Measurements from ENCODE around the gene PSPH.

The PSPH gene

GRCh38 chr7:55965805-55966421 lies 85.3 kb downstream of the PSPH start:
- H3K4me1 ChIP-seq (ENCODE audit: control insufficient read depth, insufficient read depth, low read length): 0 out of 2 replicates have a peak, but pooled peaks cover 6% of the 10 kb centered on the region
- peaks cover 6% of the 10 kb centered on the region; the same call in 1 of the 2 replicates for H3K27me3 ChIP-seq (ENCODE audit: control insufficient read depth, insufficient read depth, low read length)
- no peaks in the 10 kb centered on the region for H3K9me3 ChIP-seq (ENCODE audit: control insufficient read depth, insufficient read depth, low read length)
- H3K27ac ChIP-seq (ENCODE audit: low read depth, low read length): no peak overlapping the region
- peak overlapping the region; percentile 89; the same call in 1 of the 2 replicates for H3K4me3 ChIP-seq (ENCODE audit: low read depth, low read length)
- 0 out of 2 replicates have a peak, but pooled peaks cover 4% of the 10 kb centered on the region for H3K36me3 ChIP-seq (ENCODE audit: control insufficient read depth, insufficient read depth, low read length)
- no peak overlapping the region for H3K9ac ChIP-seq (ENCODE audit: low read depth, low read length)

DNA sequence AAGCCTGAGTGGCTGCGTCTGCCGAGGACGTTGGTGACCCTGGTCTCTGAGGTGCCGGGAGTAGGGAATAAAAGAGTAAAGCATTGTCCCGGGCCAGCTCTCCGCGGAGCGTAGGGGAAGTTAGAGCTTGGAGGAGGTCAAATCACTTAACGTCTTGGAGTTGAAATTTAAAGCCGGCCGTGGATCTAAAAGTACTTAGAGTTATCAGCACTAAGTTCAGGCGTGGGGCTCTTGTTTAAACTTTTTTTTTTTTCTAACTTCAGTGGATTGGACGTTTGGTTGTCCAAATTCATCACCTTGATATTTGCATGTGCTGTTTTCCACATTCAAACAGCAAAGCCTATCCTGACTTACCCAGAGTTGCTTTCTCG lies 86.2 kb downstream of the PSPH start:
- H3K9ac ChIP-seq (ENCODE audit: low read depth, low read length): peak overlapping the region; percentile 76
- H3K4me1 ChIP-seq (ENCODE audit: control insufficient read depth, insufficient read depth, low read length): 0 out of 2 replicates have a peak, but pooled peaks cover 6% of the 10 kb centered on the region
- no peaks in the 10 kb centered on the region for H3K9me3 ChIP-seq (ENCODE audit: control insufficient read depth, insufficient read depth, low read length)
- peak overlapping the region; percentile 89 for H3K4me3 ChIP-seq (ENCODE audit: low read depth, low read length)
- H3K27me3 ChIP-seq (ENCODE audit: control insufficient read depth, insufficient read depth, low read length): peaks cover 6% of the 10 kb centered on the region; the same call in 1 of the 2 replicates
- peak overlapping the region; percentile 81 for H3K27ac ChIP-seq (ENCODE audit: low read depth, low read length)
- 0 out of 2 replicates have a peak, but pooled peaks cover 4% of the 10 kb centered on the region for H3K36me3 ChIP-seq (ENCODE audit: control insufficient read depth, insufficient read depth, low read length)

DNA sequence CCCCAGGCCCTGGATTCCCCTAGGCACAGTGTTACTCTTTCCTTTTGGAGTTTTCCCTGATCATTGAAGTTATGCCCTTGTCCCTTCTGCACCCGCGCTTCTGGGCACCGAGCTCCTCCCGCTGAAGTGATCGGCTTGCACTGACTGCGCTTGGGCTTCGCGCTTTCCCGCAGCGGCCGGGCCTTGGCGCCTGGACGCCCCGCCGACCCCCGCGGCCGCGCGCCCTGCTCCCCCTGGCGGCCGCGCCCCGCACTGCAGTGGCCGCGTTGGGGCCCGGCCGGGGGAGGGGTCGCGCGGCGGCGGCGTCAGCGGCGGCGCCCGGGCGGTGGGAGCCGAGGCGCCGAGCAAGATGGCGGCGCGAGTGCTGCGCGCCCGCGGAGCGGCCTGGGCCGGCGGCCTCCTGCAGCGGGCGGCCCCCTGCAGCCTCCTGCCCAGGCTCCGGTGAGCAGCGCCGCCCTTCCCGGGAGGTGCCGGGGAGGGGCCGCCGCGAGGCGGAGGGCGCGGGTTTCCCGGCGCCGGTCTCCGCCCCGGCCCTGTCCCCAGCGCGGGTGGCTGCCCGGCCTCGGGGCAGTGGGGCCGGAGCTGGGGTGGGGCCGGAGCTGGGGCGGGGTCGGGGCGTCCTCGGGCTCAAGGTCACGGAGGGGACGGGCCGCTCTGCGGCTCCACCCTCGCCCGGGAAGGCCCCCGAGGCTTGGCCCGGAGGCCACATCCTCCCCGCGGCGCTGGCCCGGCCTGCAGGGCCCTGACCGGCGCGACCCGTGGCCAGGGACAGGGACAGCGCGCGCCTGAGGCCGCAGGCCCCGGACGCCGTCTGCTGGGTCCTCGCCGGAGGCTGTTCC lies 86.8 kb downstream of the PSPH start, which contains the start of gene NIPSNAP2:
NIPSNAP2 (plus strand) TSS at position 325 of the 839 bp plus-strand sequence; CDS start at position 350, 25 bp downstream.
- Histone ChIP-seq H3K4me3 (ENCODE audit: low read depth, low read length) (peak within 1 kb of the TSS; percentile 89), H3K27ac (ENCODE audit: low read depth, low read length) (peak within 1 kb of the TSS; percentile 81), H3K9ac (ENCODE audit: low read depth, low read length) (peak within 1 kb of the TSS; percentile 76), H3K27me3 (ENCODE audit: control insufficient read depth, insufficient read depth, low read length) (peaks cover 6% of the 10 kb centered on the region; the same call in 1 of the 2 replicates), H3K9me3 (ENCODE audit: control insufficient read depth, insufficient read depth, low read length) (no peaks in the 10 kb centered on the region), H3K36me3 (ENCODE audit: control insufficient read depth, insufficient read depth, low read length) (0 out of 2 replicates have a peak, but pooled peaks cover 4% of the 10 kb centered on the region), H3K4me1 (ENCODE audit: control insufficient read depth, insufficient read depth, low read length) (0 out of 2 replicates have a peak, but pooled peaks cover 6% of the 10 kb centered on the region)

DNA sequence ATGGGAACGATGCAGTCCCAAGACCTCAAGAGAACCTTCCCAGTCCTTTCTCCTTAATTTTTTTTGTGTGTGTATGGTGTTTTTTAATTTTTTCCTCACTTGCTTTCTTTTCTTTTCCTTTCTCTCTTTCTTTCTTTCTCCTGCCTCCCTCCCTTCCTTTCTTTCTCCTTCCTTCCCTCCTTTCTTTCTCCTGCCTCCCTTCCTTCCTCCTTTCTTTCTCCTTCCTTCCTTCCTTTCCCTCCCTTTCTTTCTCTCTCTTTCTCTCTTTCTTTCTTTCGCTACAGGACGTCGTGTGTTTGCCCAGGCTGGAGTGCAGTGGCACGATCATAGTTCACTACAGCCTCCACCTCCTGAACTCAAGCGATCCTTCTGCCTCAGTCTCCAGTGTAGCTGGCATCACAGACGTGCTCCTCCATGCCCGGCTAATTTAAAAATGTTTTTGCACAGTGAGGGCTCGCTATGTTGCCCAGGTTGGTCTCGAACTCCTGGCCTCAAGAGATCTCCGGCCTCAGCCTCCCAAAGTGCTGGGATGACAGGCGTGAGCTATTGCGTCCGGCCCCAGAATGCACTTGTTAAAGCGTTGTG lies 87.6 kb downstream of the PSPH start:
- Histone ChIP-seq H3K27me3 (ENCODE audit: control insufficient read depth, insufficient read depth, low read length) (peaks cover 6% of the 10 kb centered on the region; the same call in 1 of the 2 replicates), H3K4me3 (ENCODE audit: low read depth, low read length) (peak overlapping the region; percentile 51), H3K9ac (ENCODE audit: low read depth, low read length) (no peak overlapping the region), H3K36me3 (ENCODE audit: control insufficient read depth, insufficient read depth, low read length) (0 out of 2 replicates have a peak, but pooled peaks cover 4% of the 10 kb centered on the region), H3K9me3 (ENCODE audit: control insufficient read depth, insufficient read depth, low read length) (no peaks in the 10 kb centered on the region), H3K4me1 (ENCODE audit: control insufficient read depth, insufficient read depth, low read length) (0 out of 2 replicates have a peak, but pooled peaks cover 6% of the 10 kb centered on the region), H3K27ac (ENCODE audit: low read depth, low read length) (no peak overlapping the region)

DNA sequence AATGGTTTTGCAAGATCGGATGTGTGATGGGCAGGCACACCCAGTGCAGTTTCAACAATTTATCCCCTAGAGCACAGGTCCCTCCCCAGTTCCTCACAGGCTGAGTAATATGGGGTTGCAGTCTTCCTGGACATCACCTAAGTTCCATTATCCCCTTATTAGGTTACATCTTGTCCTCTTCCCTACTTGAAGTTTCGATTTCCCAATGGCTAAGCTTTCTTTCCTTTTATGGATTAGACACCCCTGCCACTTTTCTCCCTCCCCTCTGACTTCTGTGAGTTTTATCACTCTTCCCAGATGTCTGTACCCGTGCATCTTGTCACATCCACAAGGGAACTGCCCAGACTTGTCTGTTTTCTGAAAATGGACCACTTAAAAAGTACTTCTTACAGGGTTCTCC lies 89.2 kb downstream of the PSPH start:
- no peaks in the 10 kb centered on the region for H3K9me3 ChIP-seq (ENCODE audit: control insufficient read depth, insufficient read depth, low read length)
- H3K27ac ChIP-seq (ENCODE audit: low read depth, low read length): no peak overlapping the region
- H3K4me3 ChIP-seq (ENCODE audit: low read depth, low read length): no peak overlapping the region
- H3K4me1 ChIP-seq (ENCODE audit: control insufficient read depth, insufficient read depth, low read length): 0 out of 2 replicates have a peak, but pooled peaks cover 6% of the 10 kb centered on the region
- H3K36me3 ChIP-seq (ENCODE audit: control insufficient read depth, insufficient read depth, low read length): 0 out of 2 replicates have a peak, but pooled peaks cover 2% of the 10 kb centered on the region
- peaks cover 6% of the 10 kb centered on the region; the same call in 1 of the 2 replicates for H3K27me3 ChIP-seq (ENCODE audit: control insufficient read depth, insufficient read depth, low read length)
- no peak overlapping the region for H3K9ac ChIP-seq (ENCODE audit: low read depth, low read length)

Data from HUES48 (cell line).